ENCODE results near the gene BCAS4.

Gene BCAS4

GRCh38 chr20:50837532-50838321 is 42.9 kb downstream of the BCAS4 start:
- peak; percentile 37 for DNase-seq (ENCODE audit: low read depth)
- no peaks in the 10 kb centered on the region for H3K27me3 ChIP-seq (replicated peaks; ENCODE audit: control insufficient read depth, insufficient read depth, low read length)
- no peaks in the 10 kb centered on the region for H3K9me3 ChIP-seq (ENCODE audit: control insufficient read depth, low read length)
- H3K4me3 ChIP-seq (ENCODE audit: low read length) = peak overlapping the region; percentile 15
- H3K4me1 ChIP-seq (ENCODE audit: control insufficient read depth, insufficient read depth, low read length) = peaks cover 10% of the 10 kb centered on the region
- peak overlapping the region; percentile 39 for H3K9ac ChIP-seq (ENCODE audit: low read length)
- H3K36me3 ChIP-seq (ENCODE audit: control insufficient read depth, insufficient read depth, low read length, severe bottlenecking) = no peaks in the 10 kb centered on the region

- Histone ChIP-seq H3K36me3 (ENCODE audit: control insufficient read depth, insufficient read depth, low read length, severe bottlenecking) (no peaks in the 10 kb centered on the region), H3K9ac (ENCODE audit: low read length) (no peak overlapping the region), H3K4me3 (ENCODE audit: low read length) (no peak overlapping the region), H3K4me1 (ENCODE audit: control insufficient read depth, insufficient read depth, low read length) (peaks cover 10% of the 10 kb centered on the region), H3K9me3 (ENCODE audit: control insufficient read depth, low read length) (no peaks in the 10 kb centered on the region), H3K27me3 (replicated peaks; ENCODE audit: control insufficient read depth, insufficient read depth, low read length) (no peaks in the 10 kb centered on the region)
- DNase-seq (ENCODE audit: low read depth) = no peak
These were observed 43.4 kb downstream of the BCAS4 start for GRCh38 chr20:50838322-50838625.

GRCh38 chr20:50838707-50839385 is 44.0 kb downstream of the BCAS4 start:
- Histone ChIP-seq H3K9ac (ENCODE audit: low read length) (no peak overlapping the region), H3K9me3 (ENCODE audit: control insufficient read depth, low read length) (no peaks in the 10 kb centered on the region), H3K27me3 (replicated peaks; ENCODE audit: control insufficient read depth, insufficient read depth, low read length) (no peaks in the 10 kb centered on the region), H3K36me3 (ENCODE audit: control insufficient read depth, insufficient read depth, low read length, severe bottlenecking) (no peaks in the 10 kb centered on the region), H3K4me1 (ENCODE audit: control insufficient read depth, insufficient read depth, low read length) (peaks cover 10% of the 10 kb centered on the region), H3K4me3 (ENCODE audit: low read length) (no peak overlapping the region)
- DNase-seq (ENCODE audit: low read depth) = no peak

GRCh38 chr20:50842821-50843220 is 48.0 kb downstream of the BCAS4 start:
- no peak overlapping the region for H3K4me3 ChIP-seq (ENCODE audit: low read length)
- no peak for DNase-seq (ENCODE audit: low read depth)
- no peak overlapping the region for H3K9ac ChIP-seq (ENCODE audit: low read length)
- H3K36me3 ChIP-seq (ENCODE audit: control insufficient read depth, insufficient read depth, low read length, severe bottlenecking) = no peaks in the 10 kb centered on the region
- H3K27me3 ChIP-seq (replicated peaks; ENCODE audit: control insufficient read depth, insufficient read depth, low read length) = no peaks in the 10 kb centered on the region
- H3K4me1 ChIP-seq (ENCODE audit: control insufficient read depth, insufficient read depth, low read length) = peaks cover 7% of the 10 kb centered on the region
- H3K9me3 ChIP-seq (ENCODE audit: control insufficient read depth, low read length) = no peaks in the 10 kb centered on the region

GRCh38 chr20:50843331-50844276 is 48.7 kb downstream of the BCAS4 start:
- no peak overlapping the region for H3K4me3 ChIP-seq (ENCODE audit: low read length)

DNA sequence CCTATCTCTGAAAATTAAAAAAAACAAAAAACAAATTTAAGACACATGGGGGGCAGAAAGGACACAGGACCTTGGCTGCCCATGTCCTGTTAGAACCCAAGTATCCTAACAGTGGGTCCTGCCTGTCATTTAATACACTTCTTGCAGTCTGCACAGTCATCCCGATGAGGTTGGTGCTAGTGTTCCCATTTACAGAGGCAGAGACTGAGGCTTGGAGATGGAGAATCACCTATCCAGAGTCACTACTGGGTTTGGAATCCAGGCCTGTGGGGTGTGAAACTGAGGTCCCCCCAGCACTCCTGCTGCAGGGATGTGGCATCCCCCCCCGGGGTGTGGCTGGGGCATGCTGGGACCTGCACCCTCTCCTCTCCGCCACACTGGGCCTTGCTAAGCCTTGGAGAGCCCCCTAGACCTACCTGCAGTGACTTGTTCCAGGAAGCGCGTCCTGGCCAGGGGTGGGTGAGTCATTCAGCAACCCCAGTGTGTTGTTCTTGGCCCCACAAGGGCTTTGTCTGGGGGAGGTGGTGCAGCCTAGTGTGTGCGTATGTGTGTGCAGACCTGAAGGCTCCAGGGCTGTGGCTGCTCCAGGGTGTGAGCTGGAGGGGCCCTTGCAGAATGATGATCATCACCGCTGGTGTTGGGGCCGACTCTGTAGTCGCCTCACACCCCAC is 49.7 kb downstream of the BCAS4 start:
- DNase-seq (ENCODE audit: low read depth) = peak; percentile 21
- Histone ChIP-seq H3K9ac (ENCODE audit: low read length) (no peak overlapping the region), H3K27me3 (replicated peaks; ENCODE audit: control insufficient read depth, insufficient read depth, low read length) (no peaks in the 10 kb centered on the region), H3K9me3 (ENCODE audit: control insufficient read depth, low read length) (no peaks in the 10 kb centered on the region), H3K4me1 (ENCODE audit: control insufficient read depth, insufficient read depth, low read length) (peaks cover 3% of the 10 kb centered on the region), H3K4me3 (ENCODE audit: low read length) (no peak overlapping the region), H3K36me3 (ENCODE audit: control insufficient read depth, insufficient read depth, low read length, severe bottlenecking) (no peaks in the 10 kb centered on the region)

More at GRCh38 chr20:50843331-50844276, 48.7 kb downstream of the BCAS4 start:
- H3K9me3 ChIP-seq (ENCODE audit: control insufficient read depth, low read length) = no peaks in the 10 kb centered on the region
- H3K36me3 ChIP-seq (ENCODE audit: control insufficient read depth, insufficient read depth, low read length, severe bottlenecking) = no peaks in the 10 kb centered on the region
- H3K9ac ChIP-seq (ENCODE audit: low read length) = no peak overlapping the region
- no peaks in the 10 kb centered on the region for H3K27me3 ChIP-seq (replicated peaks; ENCODE audit: control insufficient read depth, insufficient read depth, low read length)
- H3K4me1 ChIP-seq (ENCODE audit: control insufficient read depth, insufficient read depth, low read length) = peaks cover 3% of the 10 kb centered on the region
- DNase-seq (ENCODE audit: low read depth) = no peak

GRCh38 chr20:50845566-50846215 is 50.8 kb downstream of the BCAS4 start:
- Histone ChIP-seq H3K4me3 (ENCODE audit: low read length) (no peak overlapping the region), H3K27me3 (replicated peaks; ENCODE audit: control insufficient read depth, insufficient read depth, low read length) (no peaks in the 10 kb centered on the region), H3K36me3 (ENCODE audit: control insufficient read depth, insufficient read depth, low read length, severe bottlenecking) (no peaks in the 10 kb centered on the region), H3K9me3 (ENCODE audit: control insufficient read depth, low read length) (no peaks in the 10 kb centered on the region), H3K4me1 (ENCODE audit: control insufficient read depth, insufficient read depth, low read length) (peaks cover 3% of the 10 kb centered on the region), H3K9ac (ENCODE audit: low read length) (no peak overlapping the region)
- DNase-seq (ENCODE audit: low read depth) = no peak

DNA sequence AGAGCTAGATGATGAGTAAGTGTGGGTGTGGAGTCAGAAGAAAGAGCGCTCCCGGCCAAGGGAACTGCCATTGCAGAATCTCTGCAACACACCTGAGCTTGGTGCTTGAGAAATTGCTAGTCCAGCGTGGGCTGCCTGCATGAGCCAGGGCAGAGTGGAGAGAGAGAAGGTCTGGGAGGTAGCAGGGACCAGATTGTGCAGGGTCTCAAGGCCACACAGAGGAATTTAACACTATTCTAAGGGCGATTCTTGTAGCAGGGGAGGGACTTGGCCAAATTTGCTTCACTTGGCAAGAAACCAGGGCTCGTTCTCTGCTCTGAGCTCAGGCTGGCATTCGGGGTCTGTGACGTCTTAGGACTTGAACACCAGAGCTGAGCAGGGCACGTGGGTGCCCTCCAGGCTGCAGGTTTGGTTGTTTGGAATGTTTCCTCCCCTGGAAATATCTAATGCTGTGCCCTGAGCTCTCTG is 53.5 kb downstream of the BCAS4 start:
- Histone ChIP-seq H3K9me3 (ENCODE audit: control insufficient read depth, low read length) (no peaks in the 10 kb centered on the region), H3K9ac (ENCODE audit: low read length) (no peak overlapping the region), H3K4me1 (ENCODE audit: control insufficient read depth, insufficient read depth, low read length) (peaks cover 3% of the 10 kb centered on the region)

GRCh38 chr20:50848846-50849673 is 54.2 kb downstream of the BCAS4 start:
- H3K9ac ChIP-seq (ENCODE audit: low read length) = no peak overlapping the region
- no peaks in the 10 kb centered on the region for H3K27me3 ChIP-seq (replicated peaks; ENCODE audit: control insufficient read depth, insufficient read depth, low read length)
- H3K36me3 ChIP-seq (ENCODE audit: control insufficient read depth, insufficient read depth, low read length, severe bottlenecking) = no peaks in the 10 kb centered on the region
- peaks cover 3% of the 10 kb centered on the region for H3K4me1 ChIP-seq (ENCODE audit: control insufficient read depth, insufficient read depth, low read length)
- DNase-seq (ENCODE audit: low read depth) = no peak
- H3K9me3 ChIP-seq (ENCODE audit: control insufficient read depth, low read length) = no peaks in the 10 kb centered on the region
- peak overlapping the region; percentile 30 for H3K4me3 ChIP-seq (ENCODE audit: low read length)

More for the DNA sequence above, 53.5 kb downstream of the BCAS4 start:
- DNase-seq (ENCODE audit: low read depth) = no peak
- peak overlapping the region; percentile 30 for H3K4me3 ChIP-seq (ENCODE audit: low read length)
- H3K36me3 ChIP-seq (ENCODE audit: control insufficient read depth, insufficient read depth, low read length, severe bottlenecking) = no peaks in the 10 kb centered on the region
- no peaks in the 10 kb centered on the region for H3K27me3 ChIP-seq (replicated peaks; ENCODE audit: control insufficient read depth, insufficient read depth, low read length)

All from adipocyte (in vitro differentiated cells).